LoVo (cell line): Measurements from ENCODE around the gene GAD2.

ENCODE experiments used
- DNase-seq: peaks from one replicate; pipeline ENCODE4 v3.0.0-alpha.2; 2016; ENCODE audit warnings: low spot score

Gene GAD2

DNA sequence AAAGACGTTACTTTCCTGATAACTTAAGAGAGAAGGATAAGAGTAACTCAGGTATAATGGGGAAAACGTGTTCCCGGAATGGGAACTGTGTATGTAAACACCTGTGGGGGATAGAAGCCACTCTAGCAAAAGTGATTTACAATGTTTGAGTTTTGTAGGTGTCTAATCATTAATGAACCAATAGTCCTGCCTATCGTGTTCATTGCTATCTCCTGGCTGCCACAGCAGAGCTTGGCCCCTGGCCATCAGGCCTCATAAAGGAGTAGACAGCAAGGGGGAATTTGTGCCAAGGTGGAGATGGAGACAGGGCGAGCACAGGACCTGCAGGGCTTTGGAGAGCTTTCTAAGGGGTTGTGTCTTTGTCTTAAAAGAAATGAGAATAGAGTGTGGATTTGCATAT lies 102.1 kb downstream of the GAD2 start:
- DNase-seq = peak; percentile 12

- no peak for DNase-seq
Measured at GRCh38 chr10:26323219-26323618, 106.6 kb downstream of the GAD2 start.

- no peak for DNase-seq
Measured at GRCh38 chr10:26326851-26327250, 110.3 kb downstream of the GAD2 start.

DNA sequence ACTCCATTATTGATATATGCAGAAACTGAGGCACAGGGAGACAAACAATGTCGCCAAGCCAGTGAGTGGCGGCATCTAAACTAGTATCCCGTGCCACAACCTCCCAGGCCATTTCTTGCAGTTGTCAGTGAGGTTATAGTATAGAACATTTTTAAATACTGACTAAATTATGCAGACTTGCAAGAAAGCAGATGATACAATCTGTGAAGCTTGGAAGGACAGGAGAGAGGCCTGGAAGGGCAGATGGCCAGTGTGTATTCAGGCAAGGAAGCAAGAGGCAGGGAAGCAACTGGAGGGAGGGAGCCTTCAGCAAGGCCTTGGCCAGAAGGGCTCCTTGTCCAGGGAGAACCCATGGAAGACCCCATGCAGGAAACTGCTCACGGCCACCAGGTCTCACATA lies 111.2 kb downstream of the GAD2 start:
- no peak for DNase-seq

DNA sequence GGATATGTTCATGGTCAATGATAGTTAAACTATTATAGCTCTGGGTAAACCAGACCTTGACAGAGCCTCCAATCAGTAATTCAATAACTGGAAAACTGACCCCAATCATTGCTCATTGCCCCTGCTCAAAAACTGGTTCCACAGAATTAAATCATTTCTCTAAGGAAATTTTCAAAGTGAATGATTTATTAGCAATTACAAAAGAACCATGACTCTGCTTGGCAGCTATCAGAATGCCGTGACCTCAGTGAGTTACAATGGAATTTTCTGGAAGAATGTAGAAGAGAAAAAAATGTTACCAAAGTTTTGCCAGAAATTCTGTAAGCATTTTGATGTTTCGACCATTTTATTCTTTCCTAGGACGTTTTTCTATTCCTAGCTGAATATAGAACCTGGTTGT lies 114.8 kb downstream of the GAD2 start:
- DNase-seq = no peak

- DNase-seq = no peak
Measured at GRCh38 chr10:26334232-26334931, 117.8 kb downstream of the GAD2 start.

DNA sequence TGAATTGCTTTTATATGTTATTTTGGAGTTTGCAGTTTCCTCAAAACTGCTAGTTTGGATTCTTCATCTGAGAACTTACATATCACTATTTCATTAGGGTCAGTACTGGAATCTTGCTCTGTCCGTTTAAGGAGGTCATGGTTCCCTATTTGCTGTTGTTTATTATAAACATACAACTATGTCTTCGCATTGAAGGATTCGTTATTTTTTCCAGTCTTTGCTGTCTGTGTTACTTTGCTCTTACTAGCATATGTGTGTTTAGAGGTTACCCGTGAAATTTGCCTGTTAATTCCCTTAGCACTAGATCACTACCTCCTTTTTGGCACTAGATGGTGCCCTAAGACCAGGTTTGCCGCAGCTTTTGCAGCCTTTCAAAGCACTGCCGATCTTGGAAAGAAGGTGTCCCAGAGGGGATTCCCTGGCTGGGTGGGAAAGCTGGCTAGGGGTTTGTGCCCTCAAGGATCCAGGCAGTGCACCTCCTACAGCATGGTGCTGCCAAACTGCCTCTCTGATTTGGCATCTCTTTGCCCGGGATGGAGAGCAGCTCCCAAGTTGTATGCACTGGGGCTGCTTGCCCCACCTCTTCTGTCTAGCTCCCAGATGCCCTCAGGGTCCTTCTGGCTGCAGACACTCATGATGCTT lies 118.5 kb downstream of the GAD2 start:
- DNase-seq = peak; percentile 67

- DNase-seq = no peak
Measured at GRCh38 chr10:26335574-26336093, 119.1 kb downstream of the GAD2 start.

DNA sequence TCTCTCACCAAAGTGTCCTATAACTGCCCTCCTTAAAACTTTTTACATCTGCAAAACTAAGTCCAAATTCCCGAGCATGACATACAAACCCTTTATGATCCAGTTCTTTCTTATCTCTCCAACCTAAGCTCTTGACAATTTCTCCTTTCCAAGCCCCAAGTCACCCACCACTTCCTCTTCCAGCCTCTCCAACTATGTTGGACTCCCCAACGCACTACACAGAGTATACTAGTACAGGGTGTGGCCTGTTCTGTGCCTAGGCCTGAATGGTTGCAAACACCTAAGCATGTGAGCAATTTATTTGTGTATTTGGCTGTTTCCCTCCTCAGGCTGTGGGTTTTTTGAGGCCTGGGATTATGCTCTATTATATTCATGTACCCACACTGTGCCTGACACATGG lies 120.4 kb downstream of the GAD2 start:
- no peak for DNase-seq

DNA sequence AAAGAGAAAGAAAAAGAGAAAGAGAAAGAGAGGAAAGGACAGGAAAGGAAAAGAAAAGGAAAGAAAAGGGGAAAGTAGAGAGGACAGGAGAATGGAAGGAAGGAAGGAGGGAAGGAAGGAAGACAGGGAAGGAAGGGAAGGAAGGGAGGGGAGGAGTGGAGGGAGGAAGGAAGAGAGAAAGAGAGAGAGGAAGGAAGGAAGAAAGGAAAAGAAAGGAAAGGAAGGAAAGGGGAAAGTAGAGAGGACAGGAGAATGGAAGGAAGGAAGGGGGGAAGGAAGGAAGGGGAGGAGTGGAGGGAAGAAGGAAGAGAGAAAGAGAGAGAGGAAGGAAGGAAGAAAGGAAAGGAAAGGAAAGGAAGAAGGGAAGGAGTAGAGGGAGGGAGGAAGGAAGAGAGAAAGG lies 125.1 kb downstream of the GAD2 start:
- no peak for DNase-seq

- DNase-seq = peak; percentile 71
Measured at GRCh38 chr10:26348821-26349417, 132.3 kb downstream of the GAD2 start.
